Measurements from ENCODE around the gene LOC101059915. TPM values are rescaled to one million over a fixed set of nuclear protein-coding genes. Genes with fewer than 3 reads are reported as not detected.

Gene LOC101059915

Other genes starting within 250 kb of the LOC101059915 start
- 100 to 1,000 TPM; 279 to 295 TPM for gene OGT, start 134.4 kb upstream of the LOC101059915 start, total RNA-seq
- gene GCNA, start 89.1 kb upstream of the LOC101059915 start, total RNA-seq = 1 to 10 TPM; 1.7 to 2.3 TPM
- 10 to 100 TPM; 19.5 to 22.0 TPM for gene CXCR3, start 49.0 kb upstream of the LOC101059915 start, total RNA-seq
- gene CXorf49, start 50.7 kb downstream of the LOC101059915 start, total RNA-seq = not detected
- gene CXorf49B, start 95.8 kb downstream of the LOC101059915 start, total RNA-seq = not detected
- 1 to 10 TPM; 1.3 to 1.5 TPM for gene NHSL2, start 243.3 kb downstream of the LOC101059915 start, total RNA-seq